Measurements from ENCODE around the gene IPO13.

GRCh38 chr1:43958351-43959255, 11.9 kb downstream of the IPO13 start:
- no peak for TF ChIP-seq POLR2A (IDR thresholded peaks at IDR 0.05)
- TF ChIP-seq CTCF (IDR thresholded peaks at IDR 0.05 in 8 of 11, conservative IDR thresholded peaks at IDR 0.05 in 3 of 11) = no peak
- TF ChIP-seq POLR2AphosphoS5 (IDR thresholded peaks at IDR 0.05) = no peak

Data from spleen (tissue), 7 donors.